Right atrium auricular region (tissue), 2 donors: ENCODE measurements around the gene PLXNB3. TPM values are rescaled to one million over a fixed set of nuclear protein-coding genes. Genes with fewer than 3 reads are reported as not detected.

Experiments used
- DNase-seq: peaks from one replicate; pipeline ENCODE4 v3.0.0-alpha.2; 2019; ENCODE audit warnings: low spot score
- H3K27ac ChIP-seq, 2 donors: fragments of 200-600 bp; sonication (generic); 1 replicate in 1 of 2; 2 replicates in 1 of 2; pipeline ENCODE4 v1.5.1; 2016 to 2019
- H3K27me3 ChIP-seq, 2 donors: fragments of 200-600 bp; sonication (generic); one replicate each; pipeline versions ENCODE4 v1.5.1 to v1.6.0; 2017 to 2019
- H3K36me3 ChIP-seq: fragments of 200-600 bp; sonication (generic); one replicate; pipeline ENCODE4 v1.5.1; 2016
- H3K4me1 ChIP-seq, 2 donors: fragments of 200-600 bp; sonication (generic); one replicate each; pipeline versions ENCODE4 v1.5.1 to v1.6.0; 2017 to 2019
- H3K4me3 ChIP-seq, 2 donors: fragments of 200-600 bp; sonication (generic); 1 replicate in 1 of 2; 2 replicates in 1 of 2; pipeline ENCODE4 v1.5.1; 2017 to 2019; ENCODE audit warnings: mild to moderate bottlenecking in 1 of 2, moderate library complexity in 1 of 2
- H3K9me3 ChIP-seq, 2 donors: fragments of 200-600 bp; sonication (generic); one replicate each; pipeline ENCODE4 v1.5.1; 2019
- CTCF ChIP-seq, 2 donors: fragments of 200-600 bp; sonication (generic); IDR thresholded peaks; one replicate each; pipeline ENCODE4 v1.5.1; 2019; ENCODE audit warnings: antibody characterized with exemption in 2 of 2
- total RNA-seq, 2 donors: library from RNA; depleted of rRNA; stranded (reverse); fragments of >200 nt; gene quantifications; one replicate each; pipeline ENCODE4 v1.1.0, GENCODE V29; 2016

PLXNB3 gene
- total RNA-seq, 2 donors from 2014 or later: 5.6 to 8.2 TPM

DNA sequence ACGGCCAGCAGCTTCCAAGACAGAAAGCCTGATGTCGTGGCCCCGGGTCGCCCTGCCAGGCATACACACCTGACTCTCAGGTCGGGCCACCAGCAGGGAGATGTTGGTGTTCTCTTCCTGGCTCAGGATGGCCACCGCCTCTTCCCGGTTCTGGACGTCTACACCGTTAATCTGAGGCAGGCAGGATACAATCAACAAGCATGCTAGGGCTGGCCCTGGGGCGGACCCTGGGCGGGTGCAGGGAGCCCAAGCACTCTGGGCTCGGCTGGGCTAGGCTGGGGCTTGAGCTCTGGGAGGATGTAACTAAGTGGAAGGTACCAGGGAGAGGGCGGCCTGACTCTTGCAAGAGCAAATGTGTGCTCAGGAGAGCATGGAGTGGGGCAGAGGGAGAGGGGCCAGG, 41.4 kb downstream of the PLXNB3 start:
- no peak overlapping the region for H3K4me3 ChIP-seq
- DNase-seq: no peak
- no peak for TF ChIP-seq CTCF (IDR thresholded peaks at IDR 0.05)

DNA sequence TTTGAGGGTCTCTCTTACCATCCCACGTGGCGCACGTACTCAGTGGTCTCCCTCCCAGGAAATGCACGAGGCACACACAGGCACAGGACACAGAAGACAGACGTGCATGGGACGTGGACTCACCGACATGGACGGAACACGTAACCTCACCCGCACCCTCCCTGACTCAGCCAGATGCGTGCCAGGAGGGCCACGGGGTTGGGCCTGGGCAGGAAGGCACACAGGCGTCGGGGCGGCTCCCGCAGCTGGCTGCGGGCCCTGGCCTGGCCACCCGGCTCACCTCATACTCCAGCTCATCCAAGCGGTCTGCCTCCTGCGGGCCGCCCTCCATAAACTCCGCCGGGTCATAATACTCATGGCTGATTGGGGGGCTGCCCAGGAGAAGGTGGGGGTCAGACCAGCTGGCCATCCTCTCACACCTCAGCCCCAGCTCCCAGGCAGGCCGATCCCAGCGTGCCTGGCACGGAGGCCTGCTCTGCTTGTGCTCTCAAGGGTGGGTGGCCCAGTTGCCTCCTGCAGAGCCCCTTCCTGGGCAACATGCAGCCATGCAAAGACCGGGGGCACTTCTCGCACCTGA, 43.0 kb downstream of the PLXNB3 start:
- DNase-seq: no peak
- H3K4me1 ChIP-seq: no peaks in the 10 kb centered on the region
- TF ChIP-seq CTCF (IDR thresholded peaks at IDR 0.05): no peak
- H3K27me3 ChIP-seq: no peaks in the 10 kb centered on the region
- no peaks in the 10 kb centered on the region for H3K36me3 ChIP-seq
- no peak overlapping the region for H3K4me3 ChIP-seq
- H3K27ac ChIP-seq: no peak overlapping the region
- H3K9me3 ChIP-seq: no peaks in the 10 kb centered on the region

More for the DNA sequence above, 41.4 kb downstream of the PLXNB3 start:
- no peaks in the 10 kb centered on the region for H3K4me1 ChIP-seq
- H3K27me3 ChIP-seq: no peaks in the 10 kb centered on the region
- H3K36me3 ChIP-seq: no peaks in the 10 kb centered on the region
- H3K27ac ChIP-seq: no peak overlapping the region
- H3K9me3 ChIP-seq: no peaks in the 10 kb centered on the region

DNA sequence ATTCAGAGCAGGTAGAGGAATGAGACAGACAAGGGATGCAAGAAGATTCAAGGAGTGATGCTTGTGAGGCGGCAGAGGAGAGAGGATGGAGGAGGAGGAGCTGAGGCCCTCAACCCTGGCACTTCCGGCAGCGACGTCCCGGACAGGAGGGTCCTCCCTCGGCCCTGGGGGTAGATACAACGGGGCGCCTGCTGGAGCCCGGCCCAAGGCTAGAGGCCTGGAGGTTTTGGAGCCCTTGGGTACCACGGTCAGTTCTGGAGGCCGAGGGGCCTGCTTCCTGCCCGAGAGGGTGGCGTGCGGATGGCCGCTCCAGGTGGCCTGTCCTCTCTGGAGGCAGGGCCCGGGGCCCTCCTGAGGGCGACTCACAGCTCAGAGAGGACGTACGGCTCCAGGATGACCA, 43.9 kb downstream of the PLXNB3 start:
- Histone ChIP-seq H3K4me3 (no peak overlapping the region), H3K27me3 (no peaks in the 10 kb centered on the region), H3K4me1 (no peaks in the 10 kb centered on the region), H3K9me3 (no peaks in the 10 kb centered on the region), H3K27ac (no peak overlapping the region), H3K36me3 (no peaks in the 10 kb centered on the region)
- no peak for DNase-seq
- no peak for TF ChIP-seq CTCF (IDR thresholded peaks at IDR 0.05)

- H3K9me3 ChIP-seq: no peaks in the 10 kb centered on the region
- H3K36me3 ChIP-seq: no peaks in the 10 kb centered on the region
- H3K4me1 ChIP-seq: no peaks in the 10 kb centered on the region
- H3K27ac ChIP-seq: no peak overlapping the region
- TF ChIP-seq CTCF (IDR thresholded peaks at IDR 0.05): no peak
- no peak for DNase-seq
- no peaks in the 10 kb centered on the region for H3K27me3 ChIP-seq
- H3K4me3 ChIP-seq: no peak overlapping the region
Observed at GRCh38 chrX:153812220-153812619, 48.2 kb downstream of the PLXNB3 start.

DNA sequence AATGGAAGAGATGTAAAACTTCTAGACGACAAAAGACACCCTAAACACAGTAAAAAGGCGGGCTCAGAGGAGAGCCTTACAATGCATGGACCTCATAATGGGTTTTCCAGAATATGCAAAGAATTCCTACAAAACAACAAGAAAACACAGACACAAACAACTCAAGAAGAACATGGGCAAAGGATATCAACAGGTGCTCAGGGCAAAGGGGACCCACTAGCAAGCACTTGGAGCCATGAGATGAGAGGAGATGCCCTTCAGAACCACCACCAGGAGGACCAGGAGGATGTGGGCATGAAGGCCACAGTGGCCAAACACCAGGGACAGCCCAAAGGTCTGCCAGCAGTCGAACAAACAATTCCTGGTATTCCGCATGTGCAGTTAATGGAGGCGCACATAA, 49.1 kb downstream of the PLXNB3 start:
- Histone ChIP-seq H3K9me3 (no peaks in the 10 kb centered on the region), H3K36me3 (no peaks in the 10 kb centered on the region), H3K4me1 (no peaks in the 10 kb centered on the region), H3K4me3 (no peak overlapping the region), H3K27me3 (no peaks in the 10 kb centered on the region), H3K27ac (no peak overlapping the region)
- no peak for TF ChIP-seq CTCF (IDR thresholded peaks at IDR 0.05)
- DNase-seq: no peak
